OCI-LY1 (cell line): Measurements from ENCODE around the gene PRSS38.

Experiments used
- H2AFZ ChIP-seq: fragments of 200-600 bp; sonication (generic), shearing (Covaris generic); 2 replicates; pipeline ENCODE4 v1.6.0; 2014; ENCODE audit warnings: antibody characterized with exemption, mild to moderate bottlenecking, low read length
- H3F3A ChIP-seq: fragments of 200-600 bp; sonication (generic), shearing (Covaris generic); 2 replicates; pipeline ENCODE4 v1.6.0; 2014; ENCODE audit warnings: mild to moderate bottlenecking, antibody characterized with exemption, low read length, moderate library complexity; ENCODE audit not compliant: insufficient read depth
- H3K27ac ChIP-seq: fragments of 200-600 bp; sonication (generic); 2 replicates; pipeline ENCODE4 v1.5.1; 2014; ENCODE audit warnings: low read length, mixed run types, mild to moderate bottlenecking, low read depth; ENCODE audit not compliant: poor library complexity, severe bottlenecking
- H3K27me3 ChIP-seq: fragments of 200-600 bp; sonication (generic); 2 replicates; pipeline ENCODE4 v1.6.0; 2014; ENCODE audit warnings: antibody characterized with exemption, mild to moderate bottlenecking, low read length, moderate library complexity; ENCODE audit not compliant: insufficient read depth
- H3K36me3 ChIP-seq: fragments of 200-600 bp; sonication (generic); 2 replicates; pipeline ENCODE4 v1.6.1; 2014; ENCODE audit warnings: mild to moderate bottlenecking, antibody characterized with exemption, low read length, moderate library complexity, mixed read lengths; ENCODE audit not compliant: insufficient read depth
- H3K4me1 ChIP-seq: fragments of 200-600 bp; sonication (generic); 2 replicates; pipeline ENCODE4 v1.5.1; 2014; ENCODE audit warnings: mild to moderate bottlenecking, low read length, moderate library complexity; ENCODE audit not compliant: insufficient read depth, severe bottlenecking
- H3K4me2 ChIP-seq: fragments of 200-600 bp; sonication (generic), shearing (Covaris generic); 2 replicates; pipeline ENCODE4 v1.6.1; 2014; ENCODE audit warnings: low read length
- H3K4me3 ChIP-seq: fragments of 200-600 bp; sonication (generic); 2 replicates; pipeline ENCODE4 v1.5.1; 2014; ENCODE audit warnings: low read length, low read depth, mild to moderate bottlenecking, mixed read lengths; ENCODE audit not compliant: poor library complexity, severe bottlenecking
- H3K79me2 ChIP-seq: fragments of 200-600 bp; shearing (Covaris generic); 2 replicates; pipeline ENCODE4 v1.6.1; 2016; ENCODE audit warnings: mixed run types, low read length, mixed read lengths; ENCODE audit not compliant: insufficient read depth
- H3K9ac ChIP-seq: fragments of 200-600 bp; sonication (generic), shearing (Covaris generic); 2 replicates; pipeline ENCODE4 v1.6.1; 2014; ENCODE audit warnings: mild to moderate bottlenecking, low read length, mixed read lengths
- H3K9me2 ChIP-seq: fragments of 200-600 bp; sonication (generic), shearing (Covaris generic); 2 replicates; pipeline ENCODE4 v1.6.1; 2014; ENCODE audit warnings: low read depth, mild to moderate bottlenecking, low read length, mixed read lengths
- H3K9me3 ChIP-seq: fragments of 200-600 bp; shearing (Covaris generic); 2 replicates; pipeline ENCODE4 v1.6.1; 2014; ENCODE audit warnings: low read length, mixed read lengths
- H4K20me1 ChIP-seq: fragments of 200-600 bp; sonication (generic), shearing (Covaris generic); 2 replicates; pipeline ENCODE4 v1.6.0; 2016; ENCODE audit warnings: mild to moderate bottlenecking, low read length; ENCODE audit not compliant: insufficient read depth
- CTCF ChIP-seq: fragments of 200-600 bp; sonication (generic), shearing (Covaris generic); IDR thresholded peaks from 2 replicates; pipeline ENCODE4 v1.5.1; 2017; ENCODE audit warnings: mild to moderate bottlenecking, antibody characterized with exemption, low read length, moderate library complexity, mixed read lengths
- EZH2 ChIP-seq: fragments of 200-600 bp; sonication (generic), shearing (Covaris generic); IDR thresholded peaks from 2 replicates; pipeline ENCODE4 v1.8.0; 2017; ENCODE audit warnings: borderline replicate concordance, mixed run types, mild to moderate bottlenecking, antibody characterized with exemption, low read length, moderate library complexity, mixed read lengths

The PRSS38 gene

GRCh38 chr1:227767401-227768124 is 47.9 kb upstream of the PRSS38 start:
- H3K9me3 ChIP-seq: no peaks in the 10 kb centered on the region
- peaks cover 27% of the 10 kb centered on the region for H3K36me3 ChIP-seq
- H3K27me3 ChIP-seq: no peaks in the 10 kb centered on the region
- no peak overlapping the region for H3K4me3 ChIP-seq
- TF ChIP-seq CTCF (no peak), EZH2 (no peak)
- no peak overlapping the region for H2AFZ ChIP-seq
- no peaks in the 10 kb centered on the region for H3F3A ChIP-seq
- no peak overlapping the region for H3K9ac ChIP-seq
- H3K27ac ChIP-seq: no peak overlapping the region
- no peaks in the 10 kb centered on the region for H4K20me1 ChIP-seq
- peaks cover 3% of the 10 kb centered on the region for H3K4me1 ChIP-seq
- H3K4me2 ChIP-seq: no peak overlapping the region
- H3K9me2 ChIP-seq: no peaks in the 10 kb centered on the region
- H3K79me2 ChIP-seq: no peaks in the 10 kb centered on the region

- Histone ChIP-seq H3K27me3 (no peaks in the 10 kb centered on the region), H3F3A (no peaks in the 10 kb centered on the region), H3K9me3 (no peaks in the 10 kb centered on the region), H2AFZ (no peak overlapping the region), H3K4me1 (no peaks in the 10 kb centered on the region), H3K79me2 (no peaks in the 10 kb centered on the region), H3K9ac (no peak overlapping the region), H3K4me2 (no peak overlapping the region), H3K27ac (no peak overlapping the region), H3K36me3 (peaks cover 27% of the 10 kb centered on the region), H4K20me1 (no peaks in the 10 kb centered on the region), H3K9me2 (no peaks in the 10 kb centered on the region), H3K4me3 (no peak overlapping the region)
- no peak for TF ChIP-seq EZH2
- no peak for TF ChIP-seq CTCF
Observed at GRCh38 chr1:227768125-227768439, 47.4 kb upstream of the PRSS38 start.

GRCh38 chr1:227768640-227769039 is 46.8 kb upstream of the PRSS38 start:
- H3K9ac ChIP-seq: no peak overlapping the region
- no peaks in the 10 kb centered on the region for H3K9me2 ChIP-seq
- H3K79me2 ChIP-seq: no peaks in the 10 kb centered on the region
- H3F3A ChIP-seq: no peaks in the 10 kb centered on the region
- no peaks in the 10 kb centered on the region for H3K4me1 ChIP-seq
- no peaks in the 10 kb centered on the region for H3K9me3 ChIP-seq
- peaks cover 27% of the 10 kb centered on the region for H3K36me3 ChIP-seq
- H2AFZ ChIP-seq: no peak overlapping the region
- TF ChIP-seq CTCF (no peak), EZH2 (no peak)
- H3K27ac ChIP-seq: no peak overlapping the region
- H3K4me2 ChIP-seq: no peak overlapping the region
- no peak overlapping the region for H3K4me3 ChIP-seq
- no peaks in the 10 kb centered on the region for H4K20me1 ChIP-seq
- no peaks in the 10 kb centered on the region for H3K27me3 ChIP-seq
